Suprapubic skin (tissue), 4 donors: ENCODE measurements around the gene NET1. TPM values are rescaled to one million over a fixed set of nuclear protein-coding genes. Genes with fewer than 3 reads are reported as not detected.

Source experiments
- DNase-seq, 2 donors: peaks; one replicate each; pipeline ENCODE4 v3.0.0-alpha.2; 2019; ENCODE audit warnings: low spot score in 2 of 2
- H3K27ac ChIP-seq: fragments of 200-600 bp; sonication (generic); one replicate; pipeline ENCODE4 v1.5.1; 2019
- H3K27me3 ChIP-seq: fragments of 200-600 bp; sonication (generic); one replicate; pipeline ENCODE4 v1.5.1; 2019
- H3K36me3 ChIP-seq: fragments of 200-600 bp; sonication (generic); one replicate; pipeline ENCODE4 v1.5.1; 2019
- H3K4me1 ChIP-seq: fragments of 200-600 bp; sonication (generic); one replicate; pipeline ENCODE4 v1.5.1; 2019
- H3K4me3 ChIP-seq: fragments of 200-600 bp; sonication (generic); one replicate; pipeline ENCODE4 v1.5.1; 2019; ENCODE audit warnings: mild to moderate bottlenecking
- H3K9me3 ChIP-seq: fragments of 200-600 bp; sonication (generic); one replicate; pipeline ENCODE4 v1.5.1; 2019
- EP300 ChIP-seq: sonication (generic); formaldehyde crosslinking; IDR thresholded peaks from one replicate; pipeline ENCODE4 v1.6.1; 2017; ENCODE audit warnings: antibody characterized with exemption
- POLR2A ChIP-seq, 2 donors: fragments of 450-650 bp; IDR thresholded peaks; one replicate each; pipeline ENCODE4 v1.6.1; 2017; ENCODE audit warnings: antibody characterized with exemption in 2 of 2, mild to moderate bottlenecking in 2 of 2, moderate library complexity in 2 of 2
- POLR2AphosphoS5 ChIP-seq, 3 donors: sonication (generic); formaldehyde crosslinking; IDR thresholded peaks; one replicate each; pipeline ENCODE4 v1.6.1; 2017; ENCODE audit warnings: antibody characterized with exemption in 3 of 3
- WGBS: methylation state at CpG from one replicate; pipeline ENCODE4 v1.1.5; 2018; 5-methylcytosine and 5-hydroxymethylcytosine counted together
- total RNA-seq, 4 donors: library from RNA; depleted of rRNA; stranded (reverse); fragments of >200 nt; gene quantifications; one replicate each; pipeline ENCODE4 v1.1.0, GENCODE V29; 2016
- TF ChIP-seq, protein P1 (sequence below), 2 donors: fragments of 200-600 bp in 1 of 2; fragments of 450-650 bp in 1 of 2; sonication (generic) in 1 of 2; IDR thresholded peaks; one replicate each; pipeline ENCODE4 v1.5.1; 2016 to 2019; ENCODE audit warnings: antibody characterized with exemption in 2 of 2, mild to moderate bottlenecking in 1 of 2, moderate library complexity in 1 of 2

Gene NET1
- total RNA-seq, 4 donors from 2014 or later: 69.9 to 92.8 (median 76.2) TPM

- TF ChIP-seq, protein P1, sequence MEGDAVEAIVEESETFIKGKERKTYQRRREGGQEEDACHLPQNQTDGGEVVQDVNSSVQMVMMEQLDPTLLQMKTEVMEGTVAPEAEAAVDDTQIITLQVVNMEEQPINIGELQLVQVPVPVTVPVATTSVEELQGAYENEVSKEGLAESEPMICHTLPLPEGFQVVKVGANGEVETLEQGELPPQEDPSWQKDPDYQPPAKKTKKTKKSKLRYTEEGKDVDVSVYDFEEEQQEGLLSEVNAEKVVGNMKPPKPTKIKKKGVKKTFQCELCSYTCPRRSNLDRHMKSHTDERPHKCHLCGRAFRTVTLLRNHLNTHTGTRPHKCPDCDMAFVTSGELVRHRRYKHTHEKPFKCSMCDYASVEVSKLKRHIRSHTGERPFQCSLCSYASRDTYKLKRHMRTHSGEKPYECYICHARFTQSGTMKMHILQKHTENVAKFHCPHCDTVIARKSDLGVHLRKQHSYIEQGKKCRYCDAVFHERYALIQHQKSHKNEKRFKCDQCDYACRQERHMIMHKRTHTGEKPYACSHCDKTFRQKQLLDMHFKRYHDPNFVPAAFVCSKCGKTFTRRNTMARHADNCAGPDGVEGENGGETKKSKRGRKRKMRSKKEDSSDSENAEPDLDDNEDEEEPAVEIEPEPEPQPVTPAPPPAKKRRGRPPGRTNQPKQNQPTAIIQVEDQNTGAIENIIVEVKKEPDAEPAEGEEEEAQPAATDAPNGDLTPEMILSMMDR (IDR thresholded peaks at IDR 0.05): no peak
- TF ChIP-seq POLR2A (IDR thresholded peaks at IDR 0.05): no peak
- no peak for TF ChIP-seq POLR2AphosphoS5 (IDR thresholded peaks at IDR 0.05)
- TF ChIP-seq EP300: no peak
- H3K4me3 ChIP-seq: no peak overlapping the region
- H3K9me3 ChIP-seq: no peaks in the 10 kb centered on the region
- 87% methylated on average over 1 of the region's 1 CpG for WGBS
- no peaks in the 10 kb centered on the region for H3K36me3 ChIP-seq
- no peak for DNase-seq
- peaks cover 12% of the 10 kb centered on the region for H3K4me1 ChIP-seq
- H3K27ac ChIP-seq: no peak overlapping the region
- H3K27me3 ChIP-seq: no peaks in the 10 kb centered on the region
These were observed 31.1 kb downstream of the NET1 start for GRCh38 chr10:5443429-5443828.

GRCh38 chr10:5445006-5445405 is 32.6 kb downstream of the NET1 start:
- H3K27ac ChIP-seq: no peak overlapping the region
- H3K4me1 ChIP-seq: peaks cover 21% of the 10 kb centered on the region
- no peaks in the 10 kb centered on the region for H3K27me3 ChIP-seq
- TF ChIP-seq EP300 (no peak), POLR2AphosphoS5 (IDR thresholded peaks at IDR 0.05) (no peak), POLR2A (IDR thresholded peaks at IDR 0.05) (no peak)
- TF ChIP-seq, protein P1 (IDR thresholded peaks at IDR 0.05): no peak
- H3K4me3 ChIP-seq: no peak overlapping the region
- no peaks in the 10 kb centered on the region for H3K9me3 ChIP-seq
- no peaks in the 10 kb centered on the region for H3K36me3 ChIP-seq
- WGBS: 76% methylated on average over 5 of the region's 5 CpGs
- DNase-seq: no peak

GRCh38 chr10:5446390-5446926 is 34.1 kb downstream of the NET1 start:
- Histone ChIP-seq H3K4me1 (peaks cover 35% of the 10 kb centered on the region), H3K4me3 (peak overlapping the region; percentile 56), H3K27ac (peak overlapping the region; percentile 86), H3K9me3 (no peaks in the 10 kb centered on the region), H3K27me3 (no peaks in the 10 kb centered on the region), H3K36me3 (no peaks in the 10 kb centered on the region)
- peak; percentile 95 for DNase-seq
- WGBS: 4% methylated on average over 19 of the region's 23 CpGs
- TF ChIP-seq POLR2A (IDR thresholded peaks at IDR 0.05): peak in 1 of 2 donors; percentile 92
- TF ChIP-seq POLR2AphosphoS5 (IDR thresholded peaks at IDR 0.05): peak in 2 of 3 donors; percentile 87 to 98
- TF ChIP-seq EP300: no peak
- TF ChIP-seq, protein P1 (IDR thresholded peaks at IDR 0.05): no peak

DNA sequence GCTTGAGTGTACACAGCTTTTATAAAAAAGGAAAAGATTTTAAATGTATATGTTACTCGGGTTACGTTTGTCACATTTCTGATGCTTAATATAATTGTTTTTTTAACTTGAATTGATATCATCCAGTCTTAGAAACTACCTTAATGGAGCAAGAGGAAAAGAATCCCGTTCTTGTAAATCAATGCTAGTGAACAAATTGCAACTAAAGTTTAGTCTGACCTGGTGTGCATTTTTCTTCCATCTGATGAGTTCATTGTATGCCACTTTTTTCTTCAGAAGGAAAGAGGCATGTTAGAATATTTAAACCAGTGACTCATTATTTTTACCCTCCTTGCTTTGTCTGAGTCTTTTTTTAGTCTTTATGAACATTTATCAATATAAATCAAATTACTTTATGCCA is 34.7 kb downstream of the NET1 start:
- H3K27me3 ChIP-seq: no peaks in the 10 kb centered on the region
- H3K9me3 ChIP-seq: no peaks in the 10 kb centered on the region
- peaks cover 5% of the 10 kb centered on the region for H3K36me3 ChIP-seq
- TF ChIP-seq, protein P1 (IDR thresholded peaks at IDR 0.05): no peak
- TF ChIP-seq POLR2A (IDR thresholded peaks at IDR 0.05) (no peak), EP300 (no peak), POLR2AphosphoS5 (IDR thresholded peaks at IDR 0.05) (no peak)
- peak overlapping the region; percentile 86 for H3K27ac ChIP-seq
- peaks cover 39% of the 10 kb centered on the region for H3K4me1 ChIP-seq
- H3K4me3 ChIP-seq: peak overlapping the region; percentile 56
- 10% methylated on average over 3 of the region's 3 CpGs for WGBS
- no peak for DNase-seq

DNA sequence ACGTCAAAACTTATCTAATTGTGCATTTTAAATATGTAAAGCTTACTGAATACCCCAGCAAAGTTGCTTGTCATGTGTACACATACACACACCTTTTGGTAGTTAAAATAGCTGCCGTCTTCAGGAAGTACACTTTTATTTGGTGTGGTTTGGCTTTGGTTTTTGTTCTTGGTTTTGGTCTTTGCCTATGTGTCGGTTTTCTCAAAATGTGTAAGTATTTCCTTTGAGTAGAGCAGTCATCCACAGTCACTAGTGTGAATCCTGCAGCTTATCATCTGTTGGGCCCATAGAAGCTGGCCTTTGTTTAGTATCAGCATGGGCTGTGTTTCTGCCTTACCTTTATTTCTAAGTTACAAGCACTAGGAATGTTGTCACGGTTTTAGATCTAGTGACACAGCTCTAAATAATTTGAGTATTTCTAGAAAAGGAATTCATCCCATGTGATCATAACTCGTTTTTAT is 35.3 kb downstream of the NET1 start:
- H3K9me3 ChIP-seq: no peaks in the 10 kb centered on the region
- no peak for DNase-seq
- TF ChIP-seq POLR2A (IDR thresholded peaks at IDR 0.05) (no peak), EP300 (no peak), POLR2AphosphoS5 (IDR thresholded peaks at IDR 0.05) (peak in 1 of 3 donors; percentile 33)
- TF ChIP-seq, protein P1 (IDR thresholded peaks at IDR 0.05): no peak

More for the DNA sequence above, 35.3 kb downstream of the NET1 start:
- Histone ChIP-seq H3K4me3 (peak overlapping the region; percentile 56), H3K27ac (peak overlapping the region; percentile 86), H3K27me3 (no peaks in the 10 kb centered on the region), H3K36me3 (peaks cover 11% of the 10 kb centered on the region), H3K4me1 (peaks cover 39% of the 10 kb centered on the region)
- WGBS: 12% methylated on average over 5 of the region's 5 CpGs
